GDM1 (cell line): ENCODE data around the gene ACKR1.

Experiments used
- DNase-seq: peaks from one replicate; lab custom pipeline; 2025; lab: John Stamatoyannopoulos, UW

The ACKR1 gene

DNA sequence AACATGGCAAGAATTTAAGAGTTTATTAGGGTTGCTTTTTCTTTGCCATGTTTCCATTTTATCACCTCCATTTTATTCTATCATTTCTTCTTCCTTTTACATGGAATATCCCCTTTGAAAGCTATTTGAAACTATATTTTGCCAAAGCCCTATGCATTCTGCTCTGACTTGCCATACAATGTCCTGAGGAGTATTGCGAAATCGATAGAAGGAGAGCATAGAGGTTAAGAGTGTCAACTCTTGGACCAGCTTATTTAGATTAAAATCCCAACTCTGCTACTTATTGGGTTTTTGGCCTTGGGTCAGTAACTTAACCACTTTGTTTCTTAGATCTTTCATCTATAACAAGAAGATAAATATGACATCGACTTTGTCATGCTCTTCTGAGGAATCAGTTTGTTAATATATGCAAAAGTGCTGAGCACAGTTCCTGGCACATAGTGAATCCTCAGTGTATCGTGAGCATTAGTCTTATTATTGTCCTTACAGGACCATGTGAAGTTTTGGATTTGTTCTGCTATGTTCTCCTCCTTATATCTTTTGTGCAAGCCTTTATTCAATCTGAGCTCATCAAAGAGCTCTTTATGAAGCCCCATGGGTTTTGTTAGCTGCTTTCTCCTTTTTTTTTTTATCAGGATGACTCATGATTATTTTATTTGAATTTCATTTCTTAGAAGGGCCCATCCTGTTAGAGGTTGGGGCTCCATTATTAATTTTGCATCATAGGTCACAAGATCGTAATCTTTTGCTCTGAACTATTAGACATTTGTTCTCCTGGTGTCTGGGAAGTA lies 17.6 kb downstream of the ACKR1 start:
- no peak for DNase-seq

DNA sequence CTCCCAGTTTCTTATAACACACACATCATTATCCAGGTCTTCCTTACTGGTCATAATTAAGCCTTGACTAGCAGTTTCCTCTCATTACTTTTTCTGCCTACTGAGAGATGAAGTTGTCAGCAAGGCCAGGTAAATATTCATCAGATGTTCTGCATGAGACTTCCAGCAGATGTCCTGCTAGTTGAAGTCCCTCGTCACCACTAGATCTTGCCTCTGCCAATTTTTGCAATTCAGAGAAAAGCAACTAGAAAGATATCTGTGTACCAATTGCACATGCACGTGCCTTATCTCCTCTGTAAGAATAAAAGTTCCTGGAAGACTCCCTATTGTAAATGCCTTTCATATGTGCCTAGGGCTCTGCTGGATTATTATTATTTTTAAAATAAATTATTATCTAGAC lies 18.3 kb downstream of the ACKR1 start:
- DNase-seq = no peak

DNA sequence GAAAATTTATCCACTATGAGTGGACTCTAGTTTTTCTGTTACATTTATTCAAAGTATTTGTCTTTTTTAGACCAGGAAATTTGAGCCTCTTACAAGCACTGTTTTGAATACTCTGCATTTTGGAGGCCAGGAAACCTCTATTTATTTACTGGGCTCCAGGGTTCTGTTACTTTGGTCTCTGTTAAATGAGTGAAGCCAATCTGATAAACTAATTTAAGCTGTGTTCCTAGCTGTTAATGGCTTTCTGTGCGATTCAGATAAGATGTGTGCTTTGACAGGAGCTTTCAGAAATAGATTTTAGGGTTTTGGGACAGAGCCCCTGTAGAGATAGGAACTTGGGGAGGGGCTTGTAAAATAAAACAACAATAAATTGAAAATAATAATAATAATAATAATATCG lies 23.9 kb downstream of the ACKR1 start:
- no peak for DNase-seq

DNA sequence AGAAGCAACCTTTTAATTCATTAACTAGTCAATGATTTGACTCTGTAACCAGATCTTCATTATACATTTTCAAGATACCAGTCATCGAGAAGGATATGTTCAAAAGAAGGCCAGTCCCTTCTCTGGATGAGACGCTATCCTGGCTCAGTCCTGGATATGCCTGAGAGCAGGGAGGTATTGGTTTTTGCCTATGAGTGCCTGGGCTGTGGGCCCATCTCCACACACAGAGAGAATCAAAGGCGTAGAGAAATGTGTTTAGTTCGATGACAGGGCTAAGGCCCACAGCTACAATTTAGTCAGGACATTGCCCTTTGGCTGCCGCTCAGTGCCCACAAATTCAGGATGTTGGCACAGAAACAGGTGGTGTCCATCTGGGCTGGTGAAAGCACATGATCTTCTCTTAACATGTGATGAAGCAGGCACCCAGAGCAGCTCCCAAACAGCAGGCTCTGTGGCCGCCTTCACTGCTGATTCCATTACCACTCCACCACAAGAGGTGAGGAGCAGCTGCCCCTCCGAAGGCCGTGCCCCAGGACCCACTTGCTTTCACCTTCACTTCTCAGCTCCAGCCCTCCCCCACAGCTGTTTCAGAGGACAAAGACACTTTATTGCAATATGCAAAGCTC lies 24.7 kb downstream of the ACKR1 start:
- DNase-seq = no peak

DNA sequence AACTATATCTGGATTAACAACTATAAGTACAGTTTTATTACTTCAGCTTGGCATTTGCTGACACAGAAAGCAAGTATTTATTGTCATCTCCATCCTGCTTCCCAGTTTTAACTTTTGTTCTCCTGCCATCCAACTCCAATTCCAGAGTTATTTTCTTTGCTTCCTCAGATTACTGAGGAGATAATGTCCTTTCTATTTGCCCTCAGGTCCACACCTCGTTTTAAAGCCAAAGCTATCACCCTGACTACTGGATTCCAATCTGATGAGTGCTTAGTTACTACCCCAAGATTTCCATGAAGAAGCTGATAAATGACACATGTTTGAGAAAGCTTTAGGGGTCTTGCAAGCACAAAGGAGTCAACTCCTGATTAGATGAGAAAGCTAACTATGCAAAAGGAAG lies 25.2 kb downstream of the ACKR1 start:
- no peak for DNase-seq

DNA sequence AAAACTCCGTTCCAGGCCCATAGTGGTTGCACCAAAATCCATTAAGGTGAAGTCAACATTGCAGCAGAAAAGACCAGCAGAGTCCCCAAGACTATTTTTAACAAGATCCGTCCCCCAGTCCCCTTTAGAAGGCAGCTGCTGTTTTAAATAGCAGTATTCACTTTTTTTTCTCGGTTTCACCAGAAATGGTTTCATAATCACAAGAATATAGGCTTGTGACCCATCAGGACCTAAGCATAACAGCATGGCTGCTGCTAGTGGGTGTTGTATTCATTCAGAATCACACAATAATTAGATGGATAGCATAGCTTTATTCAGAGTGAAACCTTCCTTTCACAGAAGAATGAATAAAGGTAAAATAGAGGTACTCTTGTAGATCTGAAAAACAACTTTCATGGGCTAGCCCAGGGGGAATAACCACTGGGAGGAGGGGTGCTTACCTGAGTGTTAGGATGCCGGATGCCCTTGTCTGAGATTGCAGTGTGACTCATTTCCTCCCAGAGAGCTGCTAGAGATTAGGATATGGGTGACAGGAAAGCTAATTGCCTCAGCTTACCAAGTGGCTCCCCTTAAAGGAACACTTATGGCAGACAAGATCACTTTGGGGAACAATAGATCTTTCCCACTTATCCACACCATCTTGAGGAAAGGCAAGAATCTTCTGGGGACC lies 35.0 kb downstream of the ACKR1 start:
- DNase-seq = no peak

DNA sequence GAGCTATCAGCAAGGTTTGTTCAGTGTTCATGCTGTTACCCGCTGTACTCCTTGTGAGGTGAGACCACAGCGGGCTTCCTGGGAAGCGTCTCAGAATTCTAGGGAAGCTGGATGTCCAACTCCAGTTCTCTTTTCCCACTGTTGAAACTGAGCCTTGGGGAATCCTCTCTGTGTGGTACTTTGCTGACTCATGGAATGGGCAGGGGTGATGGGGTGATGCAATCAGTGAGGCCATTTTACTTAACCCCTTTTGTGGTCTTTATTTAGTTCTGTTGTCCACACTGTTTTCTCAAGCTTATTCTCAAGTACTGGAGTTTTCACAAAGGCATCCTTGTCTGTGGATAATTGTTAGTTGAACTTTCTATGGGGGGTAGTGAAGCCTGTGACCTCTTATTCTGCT lies 42.6 kb downstream of the ACKR1 start:
- no peak for DNase-seq

DNA sequence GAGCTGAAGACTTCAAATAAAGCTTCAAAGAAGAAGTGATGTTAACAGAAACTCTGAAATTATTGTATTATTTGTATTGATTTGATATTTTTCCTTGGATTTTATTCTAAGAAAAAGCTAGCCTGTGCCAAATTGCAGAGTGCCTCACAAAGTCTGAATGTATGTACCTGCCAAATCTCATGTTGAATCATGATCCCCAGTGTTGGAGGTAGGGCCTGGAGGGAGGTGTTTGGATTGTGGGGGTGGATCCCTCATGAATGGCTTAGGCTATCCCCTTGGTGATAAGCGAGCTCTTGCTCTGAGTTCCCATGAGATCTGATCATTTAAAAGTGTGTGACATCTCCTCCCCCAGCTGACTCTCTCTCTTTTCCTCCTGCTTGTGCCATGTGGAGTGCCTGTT lies 43.6 kb downstream of the ACKR1 start:
- DNase-seq = no peak

DNA sequence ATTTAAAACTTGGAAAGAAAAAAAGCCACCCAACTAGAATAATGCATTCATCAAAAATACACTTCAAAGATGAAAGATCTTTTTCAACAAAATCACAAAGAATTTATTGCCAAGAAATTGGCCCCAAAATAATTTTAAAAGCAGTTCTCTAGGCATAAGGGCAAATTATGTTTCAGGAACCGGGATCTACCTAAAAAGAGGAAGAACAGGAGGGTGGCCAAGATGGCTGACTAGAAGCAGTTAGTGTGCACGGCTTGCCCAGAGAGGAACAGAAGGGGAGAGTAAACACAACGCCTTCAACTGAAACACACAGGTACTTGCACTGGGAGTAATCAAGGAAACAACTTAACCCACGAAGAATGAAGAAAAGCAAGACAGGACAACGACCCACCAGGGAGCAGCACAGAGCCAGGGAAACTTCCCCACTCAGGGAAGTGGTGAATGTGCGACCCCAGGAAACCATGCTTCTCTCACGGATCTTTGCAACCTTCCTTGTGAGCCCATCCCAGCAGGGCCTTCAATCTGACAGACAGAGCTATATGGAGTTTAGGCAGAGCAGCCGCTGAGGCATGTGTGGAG lies 46.1 kb downstream of the ACKR1 start:
- DNase-seq = no peak
